MM.1S (cell line): ENCODE measurements around the gene ITPR1.

Source experiments
- DNase-seq: peaks from one replicate; pipeline ENCODE4 v3.0.0-alpha.2; 2015
- H2AFZ ChIP-seq: fragments of 300-600 bp; sonication (generic); 2 replicates; pipeline ENCODE4 v1.6.0; 2016; ENCODE audit warnings: antibody characterized with exemption, low read length
- H3F3A ChIP-seq: fragments of 300-600 bp; sonication (generic); 2 replicates; pipeline ENCODE4 v1.6.1; 2016; ENCODE audit warnings: mild to moderate bottlenecking, antibody characterized with exemption, low read length, moderate library complexity, mixed read lengths; ENCODE audit not compliant: insufficient read depth
- H3K27ac ChIP-seq: fragments of 300-600 bp; sonication (generic); 2 replicates; pipeline ENCODE4 v1.5.1; 2016; ENCODE audit warnings: mild to moderate bottlenecking, low read length
- H3K27me3 ChIP-seq: fragments of 300-600 bp; sonication (generic); replicated peaks from 2 replicates; pipeline ENCODE4 v1.6.0; 2016; ENCODE audit warnings: low read length; ENCODE audit not compliant: insufficient read depth
- H3K36me3 ChIP-seq: fragments of 300-600 bp; sonication (generic); replicated peaks from 2 replicates; pipeline ENCODE4 v1.6.1; 2016; ENCODE audit warnings: mild to moderate bottlenecking, low read length, mixed read lengths; ENCODE audit not compliant: insufficient read depth
- H3K4me1 ChIP-seq: fragments of 300-600 bp; sonication (generic); 2 replicates; pipeline ENCODE4 v1.6.1; 2016; ENCODE audit warnings: low read length, mixed read lengths
- H3K4me2 ChIP-seq: fragments of 300-600 bp; sonication (generic); 2 replicates; pipeline ENCODE4 v1.6.0; 2016; ENCODE audit warnings: low read depth, low read length
- H3K4me3 ChIP-seq: fragments of 300-600 bp; sonication (generic); 2 replicates; pipeline ENCODE4 v1.5.1; 2016; ENCODE audit warnings: low read length, mixed read lengths
- H3K79me2 ChIP-seq: fragments of 300-600 bp; sonication (generic); 2 replicates; pipeline ENCODE4 v1.6.1; 2016; ENCODE audit warnings: mixed run types, low read length, mixed read lengths
- H3K9ac ChIP-seq: fragments of 300-600 bp; sonication (generic); 2 replicates; pipeline ENCODE4 v1.6.1; 2016; ENCODE audit warnings: low read length, mixed read lengths
- H3K9me2 ChIP-seq: fragments of 300-600 bp; sonication (generic); replicated peaks from 2 replicates; pipeline ENCODE4 v1.6.1; 2016; ENCODE audit warnings: mild to moderate bottlenecking, low read length, mixed read lengths; ENCODE audit not compliant: insufficient read depth
- H3K9me3 ChIP-seq: fragments of 300-600 bp; sonication (generic); replicated peaks from 2 replicates; pipeline ENCODE4 v1.6.1; 2016; ENCODE audit warnings: mild to moderate bottlenecking, low read length, mixed read lengths; ENCODE audit not compliant: insufficient read depth
- H4K20me1 ChIP-seq: fragments of 300-600 bp; sonication (generic); 2 replicates; pipeline ENCODE4 v1.6.1; 2016; ENCODE audit warnings: mild to moderate bottlenecking, low read length, moderate library complexity, mixed read lengths; ENCODE audit not compliant: insufficient read depth
- CTCF ChIP-seq: fragments of 300-600 bp; sonication (generic); IDR thresholded peaks from 2 replicates; pipeline ENCODE4 v1.5.1; 2016; ENCODE audit warnings: antibody characterized with exemption, low read length, mixed read lengths
- EZH2 ChIP-seq: fragments of 300-600 bp; sonication (generic); optimal IDR thresholded peaks from 2 replicates; pipeline ENCODE3; 2017; ENCODE audit warnings: low read depth, mild to moderate bottlenecking, antibody characterized with exemption, low read length, mixed read lengths
- EZH2phosphoT487 ChIP-seq: fragments of 300-600 bp; sonication (generic); IDR thresholded peaks from 2 replicates; pipeline ENCODE4 v1.6.1; 2018; ENCODE audit warnings: antibody characterized with exemption, low read length

Gene ITPR1

DNA sequence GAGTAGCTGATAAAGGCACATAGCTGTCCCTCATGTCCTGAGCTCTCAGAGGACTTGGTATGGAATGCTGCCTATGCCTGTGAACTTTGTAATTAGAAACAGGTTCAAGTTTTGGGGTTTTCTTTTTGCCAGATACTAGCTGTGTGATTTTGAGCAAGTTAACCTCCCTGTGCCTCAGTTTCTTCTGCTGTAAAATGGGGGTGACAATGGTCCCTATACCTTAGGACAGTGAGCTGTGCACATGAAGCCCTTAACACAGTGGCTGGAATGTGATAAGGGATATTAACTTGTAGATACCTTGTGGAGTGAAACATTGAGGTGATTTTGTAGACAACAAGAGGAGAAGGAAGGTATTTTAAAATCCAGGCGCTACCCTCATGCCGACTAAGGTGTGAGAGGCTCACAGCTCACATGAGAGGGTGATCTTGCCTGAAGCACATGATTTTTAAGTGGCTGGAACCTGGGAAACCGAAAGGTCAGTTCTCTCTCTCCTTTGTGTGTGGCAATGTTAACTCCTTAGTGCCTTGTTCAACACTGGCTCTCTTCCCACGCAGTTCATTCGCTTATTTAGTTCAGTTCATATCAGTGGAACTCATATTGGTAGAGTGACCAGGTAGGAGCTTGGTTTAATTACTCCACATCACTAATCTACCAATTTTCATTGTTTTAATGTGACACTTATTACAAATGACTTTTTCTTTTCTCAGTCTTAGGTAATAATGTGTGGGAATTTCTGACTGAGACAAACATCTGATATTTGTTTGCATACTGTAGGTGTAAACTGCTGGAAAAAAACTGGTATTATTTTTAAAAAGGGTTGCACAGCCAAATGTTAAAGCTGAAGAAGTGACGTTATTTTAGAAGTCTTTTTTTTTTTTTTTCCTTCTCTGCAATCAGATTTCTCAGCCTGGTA lies 236.2 kb downstream of the ITPR1 start:
- no peak overlapping the region for H3K4me2 ChIP-seq
- no peak overlapping the region for H3K9ac ChIP-seq
- H3K9me3 ChIP-seq: no peaks in the 10 kb centered on the region
- TF ChIP-seq CTCF: no peak
- TF ChIP-seq EZH2phosphoT487: no peak
- no peak for TF ChIP-seq EZH2
- H3K4me3 ChIP-seq: no peak overlapping the region
- H4K20me1 ChIP-seq: no peaks in the 10 kb centered on the region
- H3K79me2 ChIP-seq: no peaks in the 10 kb centered on the region
- H3K9me2 ChIP-seq: no peaks in the 10 kb centered on the region
- no peaks in the 10 kb centered on the region for H3K27me3 ChIP-seq
- no peak overlapping the region for H2AFZ ChIP-seq
- no peaks in the 10 kb centered on the region for H3K36me3 ChIP-seq
- H3K27ac ChIP-seq: no peak overlapping the region
- no peaks in the 10 kb centered on the region for H3K4me1 ChIP-seq
- H3F3A ChIP-seq: no peaks in the 10 kb centered on the region
- DNase-seq: no peak

- H3F3A ChIP-seq: no peaks in the 10 kb centered on the region
- no peaks in the 10 kb centered on the region for H3K27me3 ChIP-seq
- TF ChIP-seq CTCF (no peak), EZH2phosphoT487 (no peak), EZH2 (no peak)
- H4K20me1 ChIP-seq: no peaks in the 10 kb centered on the region
- H3K79me2 ChIP-seq: no peaks in the 10 kb centered on the region
- no peaks in the 10 kb centered on the region for H3K9me3 ChIP-seq
- H3K4me2 ChIP-seq: no peak overlapping the region
- no peak for DNase-seq
- H3K36me3 ChIP-seq: no peaks in the 10 kb centered on the region
- no peaks in the 10 kb centered on the region for H3K4me1 ChIP-seq
- H2AFZ ChIP-seq: no peak overlapping the region
- H3K4me3 ChIP-seq: no peak overlapping the region
- no peak overlapping the region for H3K9ac ChIP-seq
- no peaks in the 10 kb centered on the region for H3K9me2 ChIP-seq
- H3K27ac ChIP-seq: no peak overlapping the region
Measured at GRCh38 chr3:4730719-4731118, 237.6 kb downstream of the ITPR1 start.

GRCh38 chr3:4731543-4732111 lies 238.5 kb downstream of the ITPR1 start:
- H3K9ac ChIP-seq: no peak overlapping the region
- H3K4me1 ChIP-seq: no peaks in the 10 kb centered on the region
- no peak overlapping the region for H3K4me3 ChIP-seq
- H3K27ac ChIP-seq: no peak overlapping the region
- DNase-seq: no peak
- H3K9me3 ChIP-seq: no peaks in the 10 kb centered on the region
- H3K36me3 ChIP-seq: no peaks in the 10 kb centered on the region
- no peaks in the 10 kb centered on the region for H3K27me3 ChIP-seq
- H4K20me1 ChIP-seq: no peaks in the 10 kb centered on the region
- no peaks in the 10 kb centered on the region for H3F3A ChIP-seq
- no peak overlapping the region for H3K4me2 ChIP-seq
- no peak overlapping the region for H2AFZ ChIP-seq
- no peaks in the 10 kb centered on the region for H3K9me2 ChIP-seq
- TF ChIP-seq EZH2phosphoT487: no peak
- TF ChIP-seq EZH2: no peak
- no peak for TF ChIP-seq CTCF
- no peaks in the 10 kb centered on the region for H3K79me2 ChIP-seq
